GM18517 (cell line): ENCODE results near the gene SLAIN2.
"Not testable (repeated sequence)": the region's sequence is repeated elsewhere in the genome, so short reads cannot be mapped to it uniquely, and the experiment has no call there.

ENCODE experiments used
- ATAC-seq: cut with Tn5 transposase; IDR thresholded peaks from one replicate; pipeline ENCODE4 v1.9.1; 2021; ENCODE audit warnings: mild to moderate bottlenecking, moderate library complexity; ENCODE audit not compliant: unreplicated experiment

SLAIN2 gene

DNA sequence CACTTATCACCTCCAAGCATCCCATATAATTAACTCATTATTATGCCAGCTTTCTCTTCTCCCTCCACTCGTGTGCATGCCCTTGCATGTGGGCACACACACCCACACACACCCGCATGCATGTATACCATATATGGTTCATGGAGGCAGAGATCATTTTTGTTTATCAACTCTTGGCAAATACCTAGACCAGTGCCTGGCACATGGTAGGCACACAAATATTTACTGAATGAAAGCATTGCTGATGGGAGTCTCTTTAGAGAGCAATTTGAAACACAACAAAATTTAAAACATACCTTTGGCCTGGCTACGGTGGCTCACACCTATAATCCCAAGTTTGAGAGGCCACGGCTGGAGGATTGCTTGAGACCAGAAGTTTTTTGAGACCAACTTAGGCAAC lies 90.7 kb downstream of the SLAIN2 start:
- ATAC-seq = no peak

DNA sequence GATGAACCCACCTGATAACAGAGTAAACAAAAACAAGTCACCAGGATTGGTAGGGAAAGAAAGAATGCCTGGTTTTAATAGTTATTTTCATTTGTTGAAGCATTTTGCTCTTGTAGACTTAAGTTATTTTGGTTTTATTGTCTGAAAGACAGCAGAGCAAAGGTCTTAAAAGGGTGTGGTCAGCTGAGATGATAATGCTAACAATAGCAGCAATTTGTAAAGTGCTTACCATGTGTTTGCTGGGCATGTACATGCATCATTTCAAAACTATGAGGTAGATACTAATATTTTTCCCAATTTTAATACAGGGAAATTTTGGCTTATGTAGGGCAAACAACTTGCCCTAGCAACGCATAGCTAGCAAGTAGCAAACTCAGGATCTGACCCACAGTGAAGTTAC lies 95.0 kb downstream of the SLAIN2 start:
- no peak for ATAC-seq

DNA sequence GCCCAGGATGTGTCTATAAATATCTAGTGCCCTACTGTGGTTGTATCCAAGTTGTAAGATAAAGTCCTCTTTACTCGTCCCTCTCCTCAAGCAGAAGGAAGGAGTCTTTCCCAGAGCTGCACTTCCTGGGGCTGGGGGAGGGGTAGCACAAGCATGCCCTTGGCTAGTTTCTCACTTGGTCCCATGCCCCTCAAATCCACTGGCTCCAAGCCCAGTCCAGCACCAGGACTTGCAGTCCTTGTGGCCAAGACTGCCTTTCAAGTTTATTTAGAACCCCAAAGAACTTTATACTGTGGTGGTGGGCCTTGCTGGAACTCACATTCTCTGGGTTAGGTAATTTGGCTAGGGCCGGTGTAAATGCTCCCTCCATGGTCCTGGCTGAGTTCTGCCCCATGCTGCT lies 98.7 kb downstream of the SLAIN2 start:
- ATAC-seq = no peak

DNA sequence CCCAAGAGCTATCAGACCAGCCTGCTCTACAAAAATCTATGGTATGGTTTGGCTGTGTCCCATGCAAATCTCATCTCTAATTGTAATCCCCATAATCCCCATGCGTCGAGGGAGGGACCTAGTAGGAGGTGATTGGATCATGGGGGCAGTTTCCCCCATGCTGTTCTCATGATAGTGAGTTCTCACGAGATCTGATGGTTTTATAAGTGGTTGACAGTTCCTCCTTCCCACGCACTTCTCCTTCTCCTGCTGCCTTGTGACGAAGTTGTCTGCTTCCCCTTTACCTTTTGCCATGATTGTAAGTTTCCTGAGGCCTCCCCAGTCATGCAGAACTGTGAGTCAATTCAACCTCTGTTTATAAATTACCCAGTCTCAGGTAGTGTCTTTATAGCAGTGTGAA lies 99.6 kb downstream of the SLAIN2 start:
- not testable (repeated sequence) for ATAC-seq

DNA sequence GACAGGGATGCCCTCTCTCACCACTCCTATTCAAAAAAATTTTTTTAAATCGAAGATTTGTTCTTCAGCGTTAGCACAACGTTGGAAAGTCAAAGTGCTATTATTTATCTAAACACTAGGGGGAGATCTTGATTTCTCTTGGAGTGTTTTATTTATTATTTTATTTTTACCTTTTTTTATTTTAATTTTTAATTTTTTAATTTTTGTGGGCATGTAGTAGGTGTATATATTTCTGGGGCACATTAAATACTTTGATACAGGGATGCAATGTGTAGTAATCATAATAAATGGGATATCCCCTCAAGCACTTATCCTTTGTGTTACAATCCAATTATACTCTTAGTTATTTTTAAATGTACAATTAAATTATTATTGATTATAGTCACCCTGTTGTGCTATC lies 104.4 kb downstream of the SLAIN2 start:
- no peak for ATAC-seq

DNA sequence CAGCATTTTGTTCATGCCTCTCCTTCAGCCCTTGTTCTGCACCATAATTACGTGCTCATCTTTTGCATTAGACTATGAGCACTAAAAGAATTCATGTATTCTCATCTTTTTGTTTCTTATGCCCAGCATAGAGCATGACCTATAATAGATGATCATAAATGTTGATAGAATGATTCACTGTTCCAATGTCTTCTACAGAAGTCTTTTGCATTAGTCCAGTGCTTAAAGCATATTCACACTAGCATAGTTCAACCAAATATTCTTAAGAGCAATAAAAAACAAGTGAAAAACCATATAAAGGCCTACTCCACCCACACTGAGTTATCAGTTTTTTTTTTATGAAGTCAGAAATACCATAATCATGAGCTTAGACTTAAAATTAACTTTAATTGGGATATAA lies 105.3 kb downstream of the SLAIN2 start:
- no peak for ATAC-seq

DNA sequence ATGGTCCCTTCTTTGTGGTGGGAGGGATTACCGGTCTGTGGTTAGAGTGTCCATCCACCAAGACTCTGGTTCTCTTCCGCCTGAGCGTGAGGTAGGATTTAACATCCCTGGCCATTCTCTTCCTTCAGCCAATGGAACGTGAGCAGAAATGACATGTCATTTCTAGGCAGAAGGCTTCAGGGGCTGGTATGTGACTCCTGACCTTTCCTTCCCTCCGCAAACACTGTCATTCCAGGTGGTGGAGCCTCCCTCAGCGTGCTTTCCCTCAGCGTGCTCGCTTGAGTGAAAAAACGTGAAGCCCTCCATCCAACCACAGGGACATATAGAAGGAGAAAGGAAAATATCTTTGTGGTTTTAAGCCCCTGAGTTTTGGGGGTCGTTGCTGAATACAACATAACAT lies 107.8 kb downstream of the SLAIN2 start:
- no peak for ATAC-seq

DNA sequence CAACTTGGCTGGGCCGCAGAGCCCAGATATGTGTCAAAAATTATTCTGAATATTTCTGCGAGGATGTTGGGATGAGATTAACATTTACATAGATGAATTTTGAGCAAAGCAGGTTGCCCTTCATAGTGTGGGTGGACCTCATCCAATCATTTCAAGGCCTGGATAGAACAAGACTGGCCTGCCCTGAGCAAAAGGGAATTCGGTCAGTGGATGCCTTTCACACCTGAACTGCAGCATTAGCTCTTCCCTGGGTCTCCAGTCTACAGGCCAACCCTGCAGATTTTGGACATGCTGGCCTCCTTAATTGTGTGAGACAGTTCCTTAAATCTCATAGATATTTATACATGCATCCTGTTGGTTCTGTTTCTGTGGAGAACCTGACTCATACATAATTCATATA lies 109.4 kb downstream of the SLAIN2 start:
- ATAC-seq = no peak

DNA sequence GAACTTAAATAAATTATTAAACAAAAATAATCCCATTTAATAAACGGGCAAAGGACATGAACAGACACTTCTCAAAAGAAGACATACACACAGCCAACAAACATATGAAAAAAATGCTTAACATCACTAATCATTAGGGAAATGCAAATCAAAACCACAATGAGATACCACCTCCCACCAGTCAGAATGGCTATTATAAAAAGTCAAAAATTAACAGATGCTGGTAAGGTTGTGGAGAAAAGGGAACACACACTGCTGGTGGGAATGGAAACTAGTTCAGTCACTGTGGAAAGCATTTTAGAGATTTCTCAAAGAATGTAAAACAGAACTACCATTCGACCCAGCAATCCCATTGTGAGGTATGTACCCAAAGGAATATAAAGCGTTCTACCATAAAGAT lies 110.3 kb downstream of the SLAIN2 start:
- ATAC-seq = not testable (repeated sequence)

DNA sequence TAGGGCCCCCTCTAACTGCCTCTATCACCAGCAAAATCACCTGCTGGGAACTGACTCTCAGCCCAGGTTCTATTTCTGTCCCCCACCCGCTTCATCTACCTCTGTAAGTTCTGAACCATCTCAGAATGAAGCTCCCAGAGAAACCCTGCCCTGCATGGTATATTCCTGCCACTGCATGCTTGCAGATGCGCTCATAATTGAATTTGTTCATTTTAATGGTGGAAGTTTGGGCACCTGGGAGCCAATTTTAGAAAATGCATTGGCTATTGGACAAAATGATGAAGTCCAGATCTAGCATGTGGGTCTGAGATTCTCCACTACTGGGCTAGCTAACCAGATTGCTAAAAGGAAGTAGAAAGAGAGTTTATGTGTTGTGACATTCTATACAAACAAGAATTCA lies 113.3 kb downstream of the SLAIN2 start:
- no peak for ATAC-seq

DNA sequence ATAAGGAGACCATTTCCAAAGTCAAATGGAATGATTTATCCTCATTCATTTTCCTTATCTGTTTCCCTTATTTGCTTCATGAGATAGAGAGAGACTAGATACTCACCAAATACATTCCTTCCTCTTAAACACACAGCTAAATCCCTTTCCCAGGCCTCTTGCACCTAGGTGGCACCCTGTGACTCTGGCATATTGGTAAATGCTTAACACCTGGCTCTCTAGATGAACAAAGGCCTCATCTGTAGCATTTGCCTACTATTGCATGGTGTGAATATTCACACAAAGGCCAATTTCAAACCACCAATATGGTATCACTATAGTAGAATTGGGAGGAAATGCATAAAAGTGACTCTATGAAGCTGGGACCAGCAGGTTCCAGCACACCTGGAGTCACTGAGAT lies 119.7 kb downstream of the SLAIN2 start:
- ATAC-seq = no peak

DNA sequence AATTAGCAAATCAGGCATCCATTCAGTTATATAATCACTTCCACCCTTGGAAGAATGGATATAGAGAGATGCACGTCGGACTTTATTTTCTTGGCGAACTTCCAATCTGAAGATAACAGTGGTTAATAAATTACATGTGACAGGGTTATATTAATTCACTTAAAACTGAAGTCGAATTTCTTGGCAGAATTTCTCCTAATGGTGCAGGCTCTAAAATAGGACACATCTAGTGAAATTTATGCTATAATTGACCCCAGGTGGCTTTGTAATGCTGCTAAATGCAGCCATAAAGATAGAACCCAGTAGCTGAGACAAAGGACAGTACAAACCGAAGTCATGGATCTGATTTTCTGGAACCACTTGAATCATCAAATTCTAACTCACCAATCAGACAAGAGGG lies 121.0 kb downstream of the SLAIN2 start:
- ATAC-seq = no peak

DNA sequence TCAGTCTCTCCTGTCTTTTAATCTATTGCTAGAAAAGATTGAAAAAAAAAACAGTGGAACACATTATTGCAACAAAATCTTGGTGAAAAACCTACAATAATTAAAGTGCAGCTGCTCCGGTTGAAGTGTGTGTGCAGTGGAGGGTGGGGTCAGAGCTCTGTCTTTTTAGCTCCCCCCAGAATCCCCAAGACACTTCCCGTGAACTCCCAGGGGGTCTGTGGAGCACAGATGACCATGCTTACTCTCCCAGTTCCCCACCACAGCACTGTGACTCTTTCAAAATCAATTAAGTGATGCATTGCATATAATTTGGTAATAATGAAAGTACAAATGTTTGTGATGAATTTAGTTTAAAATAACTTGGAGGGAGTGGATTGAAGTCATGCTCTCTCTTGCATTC lies 126.1 kb downstream of the SLAIN2 start:
- no peak for ATAC-seq

DNA sequence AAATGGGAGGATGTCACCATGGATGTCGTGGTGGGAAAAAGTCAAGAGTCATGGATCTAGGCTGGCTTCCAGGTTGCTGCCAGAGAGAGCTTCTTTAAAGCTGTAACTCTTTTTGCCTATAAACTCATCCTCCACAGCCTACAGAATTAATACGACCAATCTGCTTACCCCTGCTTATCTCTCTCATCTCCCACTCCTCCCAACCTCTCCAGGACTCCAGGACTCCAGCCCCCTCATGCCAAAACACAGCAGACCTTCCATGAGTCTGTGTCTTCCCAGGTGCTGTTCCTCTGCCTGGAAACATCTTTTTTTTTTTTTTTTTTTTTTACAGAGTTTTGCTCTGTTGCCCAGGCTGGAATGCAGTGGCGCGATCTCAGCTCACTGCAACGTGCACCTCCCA lies 126.6 kb downstream of the SLAIN2 start:
- no peak for ATAC-seq

DNA sequence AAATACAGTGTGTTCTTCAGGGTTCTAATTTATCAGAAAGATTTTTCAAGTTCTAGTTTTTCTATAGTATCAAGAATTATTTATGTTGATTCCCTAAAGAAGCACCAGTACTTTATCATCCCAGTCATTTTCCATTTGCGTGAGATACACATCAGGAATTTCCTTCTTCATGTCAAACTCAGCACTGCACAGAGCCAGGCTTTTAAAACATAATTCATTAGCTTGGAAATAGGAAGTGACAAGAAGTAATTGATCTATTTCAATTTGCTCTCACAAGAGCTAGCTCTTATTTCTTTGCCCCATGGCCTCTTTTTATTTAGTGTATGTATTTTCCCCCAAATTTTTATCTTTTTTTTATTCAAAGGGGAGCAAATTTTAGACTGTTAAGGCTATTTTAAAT lies 128.8 kb downstream of the SLAIN2 start:
- ATAC-seq = no peak

DNA sequence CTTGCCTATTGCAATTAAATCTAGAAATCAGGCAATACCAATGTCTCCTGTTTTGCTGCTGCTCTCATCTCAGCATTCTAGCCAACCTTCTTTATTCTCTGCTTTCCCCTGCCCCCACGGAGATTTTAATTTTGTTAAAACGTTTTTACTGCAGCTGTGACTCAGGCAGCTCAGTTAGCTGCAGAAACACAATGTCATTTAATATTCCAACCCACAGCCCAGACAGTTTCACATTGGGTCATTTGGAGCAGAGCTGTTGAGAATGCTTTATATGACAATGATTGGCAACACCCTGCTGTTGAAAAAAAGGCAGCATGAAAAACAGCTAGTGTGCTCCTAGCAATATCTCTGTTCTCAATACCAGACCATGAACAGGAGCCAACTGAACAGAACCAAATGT lies 129.2 kb downstream of the SLAIN2 start:
- ATAC-seq = no peak

DNA sequence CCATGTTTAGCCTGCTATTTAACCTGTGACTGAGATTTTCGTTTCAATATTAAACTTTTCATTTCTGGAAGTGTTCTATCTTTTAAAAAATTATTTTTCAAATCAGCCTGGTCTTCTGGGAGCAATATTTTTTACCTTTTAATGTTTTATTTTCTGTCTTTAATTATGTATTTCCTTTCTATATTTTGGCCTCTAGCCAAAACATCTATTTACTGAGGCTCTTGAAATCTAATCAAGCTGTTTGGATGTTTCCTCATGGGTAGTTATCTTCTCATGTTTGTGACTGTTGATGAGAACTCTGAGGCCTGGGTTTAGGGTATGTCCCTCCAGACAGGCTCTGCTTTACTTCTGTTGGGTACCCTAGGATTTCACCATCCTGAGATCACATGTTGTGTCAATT lies 131.5 kb downstream of the SLAIN2 start:
- no peak for ATAC-seq

DNA sequence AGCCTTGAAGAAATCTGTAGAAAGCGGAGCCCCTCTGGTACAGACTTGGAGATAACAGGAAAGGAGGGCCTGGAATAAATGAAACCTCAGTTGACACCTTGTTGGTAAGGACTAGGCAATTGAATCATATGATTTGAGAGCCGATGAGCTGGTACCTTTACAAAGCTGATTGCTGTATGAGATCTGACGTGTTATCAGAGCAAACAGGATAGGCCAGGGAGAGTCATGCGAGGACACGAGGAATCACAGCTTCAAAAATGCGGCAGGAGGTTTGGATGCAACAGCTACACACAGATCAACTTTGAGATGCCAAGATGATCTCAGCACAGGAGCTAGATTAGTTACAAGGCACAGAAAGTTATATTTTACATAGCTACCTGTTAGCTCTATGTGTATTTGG lies 134.4 kb downstream of the SLAIN2 start:
- no peak for ATAC-seq
